Fibroblast of skin of left biceps (primary cell): ENCODE measurements around the gene TENT4B.
A peak's percentile ranks its signal among the peaks of the same experiment; 100 is the strongest.
"Not testable (repeated sequence)": the region's sequence is repeated elsewhere in the genome, so short reads cannot be mapped to it uniquely, and the experiment has no call there.

ENCODE experiments used
- DNase-seq, 2 experiments: peaks; one replicate each; pipeline ENCODE4 v3.0.0-alpha.2; 2013; ENCODE audit warnings: low read depth in 2 of 2

The TENT4B gene

GRCh38 chr16:50152807-50153595 lies at the start of gene TENT4B:
Gene TENT4B, plus strand, starts transcription at chr16:50153306. Its CDS starts 316 bp downstream, at chr16:50153622.
- DNase-seq: peak; percentile 56 to 58

- no peak for DNase-seq
These were observed 49.3 kb upstream of the TENT4B start for GRCh38 chr16:50103764-50104163.

DNA sequence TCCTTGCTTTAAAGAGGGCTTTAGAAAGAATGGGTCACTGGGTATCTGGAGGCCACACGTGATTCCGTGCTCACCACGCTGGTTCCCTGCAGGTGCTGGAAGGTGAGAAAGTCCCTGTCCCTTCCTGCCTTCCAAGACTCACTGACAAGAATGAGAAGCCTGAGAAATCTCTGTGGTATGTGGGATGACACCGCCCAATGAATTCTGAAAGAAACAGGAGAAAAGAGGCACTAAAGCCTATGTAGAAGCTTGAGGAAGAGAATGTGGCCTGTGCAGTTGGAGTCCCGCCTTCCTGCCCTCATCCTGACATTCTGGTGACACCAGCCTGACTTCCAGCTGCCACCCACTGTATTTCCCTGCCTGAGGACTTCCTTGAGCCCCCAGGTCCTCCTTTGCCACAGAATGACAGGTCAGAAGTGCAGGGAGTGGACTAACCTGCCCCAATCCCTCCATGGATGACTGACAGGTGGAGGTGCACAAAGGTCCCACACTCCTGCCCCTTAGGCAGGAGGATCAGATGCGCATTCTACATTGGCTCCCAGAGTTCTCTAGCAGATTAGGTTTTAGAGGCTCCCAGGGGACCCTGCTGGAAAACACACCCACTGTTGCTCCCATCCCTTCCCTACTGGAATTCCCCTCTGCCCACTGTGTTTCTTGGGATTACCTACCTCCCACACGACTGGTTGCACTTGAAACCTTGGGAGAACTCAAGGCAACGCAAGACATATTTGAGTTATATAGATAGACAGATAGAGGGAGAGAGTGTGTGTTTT lies 38.6 kb upstream of the TENT4B start:
- no peak for DNase-seq

GRCh38 chr16:50120711-50121110 lies 32.4 kb upstream of the TENT4B start:
- no peak for DNase-seq

DNA sequence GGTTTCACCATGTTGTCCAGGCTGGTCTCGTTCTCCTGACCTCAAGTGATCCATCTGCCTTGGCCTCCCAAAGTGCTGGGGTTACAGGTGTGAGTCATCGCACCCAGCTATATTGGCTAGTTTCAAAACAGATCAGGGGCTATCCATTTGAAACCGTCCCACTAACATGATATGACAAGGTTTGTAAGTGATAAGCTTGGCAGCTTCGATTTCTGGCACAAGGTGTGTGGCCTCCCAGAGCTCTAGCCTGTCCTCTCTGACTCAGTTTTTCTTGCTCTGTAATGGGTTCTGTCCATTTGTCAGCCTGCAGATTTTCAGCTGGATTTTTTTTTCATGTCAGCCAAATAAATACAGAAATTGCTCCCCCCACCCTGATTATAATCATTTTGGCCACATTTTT lies 31.8 kb upstream of the TENT4B start:
- DNase-seq: no peak

DNA sequence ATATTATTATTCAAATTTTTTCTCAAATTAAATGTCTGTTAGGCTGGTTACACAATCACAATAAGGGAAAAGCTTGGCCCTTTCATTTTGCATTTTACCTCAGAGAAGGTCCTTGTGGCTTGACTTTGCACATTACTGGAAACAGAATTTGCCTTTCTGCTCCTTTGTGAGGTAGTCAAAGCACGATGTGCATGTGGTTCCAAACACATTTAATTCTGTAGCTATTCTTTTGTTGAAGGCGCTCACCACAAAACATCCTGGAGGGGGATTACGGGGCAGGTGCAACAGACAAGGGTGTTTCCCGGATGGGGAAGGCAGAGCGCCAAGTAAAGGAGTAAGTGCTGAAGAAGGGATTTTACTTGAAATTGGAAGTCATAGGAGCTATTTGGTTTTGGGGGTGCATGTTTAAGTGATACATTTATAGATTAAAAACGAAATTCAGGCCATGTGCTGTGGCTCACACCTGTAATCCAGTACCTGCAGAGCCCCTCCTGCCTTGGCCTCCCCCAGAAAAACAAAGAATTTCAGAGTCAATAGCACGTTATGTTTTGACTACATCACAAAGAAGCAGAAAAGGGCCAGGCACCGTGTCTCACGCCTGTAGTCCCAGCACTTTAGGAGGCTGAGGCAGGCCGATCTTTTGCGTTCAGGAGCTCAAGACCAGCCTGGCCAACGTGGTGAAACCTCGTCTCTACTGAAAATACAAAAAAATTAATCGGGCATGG lies 31.2 kb upstream of the TENT4B start:
- no peak for DNase-seq

DNA sequence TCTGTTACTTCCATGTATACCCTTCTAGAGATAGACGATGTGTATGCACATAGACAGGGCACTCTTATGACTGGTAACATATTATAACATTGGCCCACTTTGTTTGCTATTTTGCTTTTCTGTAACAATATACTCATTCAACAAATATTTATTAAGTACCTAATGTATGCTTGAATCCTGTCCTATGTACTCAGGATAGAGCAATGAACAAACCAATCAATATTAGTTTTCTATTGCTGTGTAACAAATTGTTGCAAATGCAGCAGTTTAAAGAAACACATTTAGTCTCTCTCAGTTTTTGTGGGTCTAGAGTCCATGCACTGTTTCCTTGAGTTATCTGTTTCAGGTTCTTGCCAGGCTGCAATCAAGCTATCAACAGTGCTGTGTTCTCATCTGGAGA lies 29.7 kb upstream of the TENT4B start:
- DNase-seq: no peak

- no peak for DNase-seq
These were observed 28.3 kb upstream of the TENT4B start for GRCh38 chr16:50124769-50125168.

DNA sequence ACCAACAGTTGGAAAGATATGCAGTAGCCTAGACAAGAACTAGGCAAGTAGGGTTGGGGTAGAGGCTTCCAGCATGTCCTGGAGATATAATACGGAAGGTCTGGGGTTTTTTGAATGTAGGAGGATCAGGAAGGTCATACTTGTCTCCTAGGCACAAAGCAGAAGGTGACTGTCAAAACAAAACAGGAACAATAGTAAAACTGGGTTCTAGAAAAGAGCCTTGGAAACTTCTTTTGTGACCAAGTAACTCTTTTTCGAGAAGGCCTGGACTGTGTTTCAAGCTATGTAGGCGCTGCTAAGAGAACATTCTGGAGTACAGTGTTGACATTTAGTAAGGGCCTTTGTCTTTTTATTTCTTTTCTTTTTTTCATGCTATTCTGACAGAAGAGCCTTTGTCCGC lies 26.9 kb upstream of the TENT4B start:
- DNase-seq: no peak

GRCh38 chr16:50132571-50132970 lies 20.5 kb upstream of the TENT4B start:
- DNase-seq: not testable (repeated sequence)

GRCh38 chr16:50133214-50133613 lies 19.9 kb upstream of the TENT4B start:
- DNase-seq: no peak

- no peak for DNase-seq
These were observed 16.7 kb upstream of the TENT4B start for GRCh38 chr16:50136399-50136798.

- no peak for DNase-seq
These were observed 15.8 kb upstream of the TENT4B start for GRCh38 chr16:50137268-50137667.

DNA sequence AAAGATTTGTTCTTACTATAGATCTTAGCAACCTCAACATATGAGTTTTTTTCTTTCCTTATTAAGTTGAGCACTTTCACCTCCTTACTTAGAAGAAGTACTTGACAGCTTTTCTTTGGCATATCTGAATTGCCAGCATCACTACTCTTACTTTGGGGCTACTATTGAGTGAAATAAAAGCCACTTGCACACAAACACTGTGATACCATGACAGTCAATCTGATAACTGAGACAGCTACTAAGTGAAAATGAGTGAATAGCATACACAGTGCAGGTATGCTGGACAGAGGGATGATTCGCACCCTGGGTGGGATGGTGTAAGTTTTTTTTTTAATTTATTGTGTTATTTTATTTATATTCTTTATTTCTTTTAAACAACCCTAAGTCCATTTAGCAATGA lies 13.5 kb upstream of the TENT4B start:
- no peak for DNase-seq

DNA sequence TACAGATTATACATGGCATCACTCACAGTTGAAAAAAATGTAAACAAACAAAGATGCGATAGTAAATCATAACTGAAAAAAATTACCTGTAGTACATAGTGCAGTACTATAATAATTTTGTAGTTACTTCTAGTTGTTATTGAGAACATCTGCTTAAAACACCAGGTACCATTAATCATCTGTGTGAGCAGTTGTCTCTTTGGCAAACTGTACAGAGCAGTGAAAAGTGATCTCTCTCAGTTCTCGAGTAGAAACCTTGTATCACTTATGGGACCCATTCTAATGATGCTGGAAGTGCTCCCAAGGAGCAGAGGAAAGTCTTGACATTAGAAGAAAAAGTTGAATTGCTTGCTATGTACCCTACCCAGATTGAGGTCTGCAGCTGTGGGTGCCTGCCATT lies 8.9 kb upstream of the TENT4B start:
- DNase-seq: no peak

DNA sequence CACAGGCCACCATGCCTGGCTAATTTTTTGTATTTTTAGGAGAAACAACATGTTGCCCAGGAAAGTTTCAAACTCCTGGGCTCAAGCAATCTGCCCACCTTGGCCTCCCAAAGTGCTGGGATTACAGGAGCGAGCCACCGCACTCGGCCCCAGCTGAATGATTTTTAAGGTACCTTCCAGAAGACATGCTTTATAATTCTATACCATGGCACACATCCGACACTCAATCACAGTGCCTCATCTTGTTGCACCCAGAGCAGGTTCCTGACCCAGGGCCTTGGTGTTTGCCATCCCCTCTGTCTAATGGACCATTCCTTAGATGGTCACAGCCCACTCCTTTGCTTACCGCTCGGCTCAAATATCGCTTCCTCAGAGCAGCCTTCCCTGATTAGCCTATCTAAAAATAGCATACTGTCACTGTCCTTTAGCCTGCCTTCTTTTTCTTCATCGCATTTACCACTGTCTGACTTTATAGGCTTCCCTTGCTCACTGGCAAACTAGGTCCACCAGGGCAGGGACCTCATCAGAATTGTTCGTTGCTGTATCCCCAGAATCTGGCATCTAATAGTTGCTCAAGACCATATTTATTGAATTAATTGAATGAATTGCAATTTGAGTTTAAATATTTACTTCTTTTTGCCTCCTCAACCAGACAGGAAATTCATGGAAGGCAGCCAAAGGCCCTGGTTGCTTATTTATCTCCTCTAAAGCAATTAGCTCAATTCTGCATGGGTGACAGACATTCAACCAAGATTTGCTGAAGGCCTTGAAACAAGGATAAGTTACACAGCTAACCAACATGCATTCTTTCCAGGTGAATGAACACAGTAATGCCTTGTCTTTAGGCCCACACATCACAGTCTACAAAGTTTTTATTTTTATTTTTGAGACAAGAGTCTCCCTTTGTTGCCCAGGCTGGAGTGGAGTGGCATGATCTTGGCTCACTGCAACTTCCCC lies 6.3 kb upstream of the TENT4B start:
- DNase-seq: no peak

- no peak for DNase-seq
These were observed 1.8 kb upstream of the TENT4B start for GRCh38 chr16:50151322-50151721.

- DNase-seq: no peak
These were observed 1.4 kb upstream of the TENT4B start for GRCh38 chr16:50151756-50152155.

DNA sequence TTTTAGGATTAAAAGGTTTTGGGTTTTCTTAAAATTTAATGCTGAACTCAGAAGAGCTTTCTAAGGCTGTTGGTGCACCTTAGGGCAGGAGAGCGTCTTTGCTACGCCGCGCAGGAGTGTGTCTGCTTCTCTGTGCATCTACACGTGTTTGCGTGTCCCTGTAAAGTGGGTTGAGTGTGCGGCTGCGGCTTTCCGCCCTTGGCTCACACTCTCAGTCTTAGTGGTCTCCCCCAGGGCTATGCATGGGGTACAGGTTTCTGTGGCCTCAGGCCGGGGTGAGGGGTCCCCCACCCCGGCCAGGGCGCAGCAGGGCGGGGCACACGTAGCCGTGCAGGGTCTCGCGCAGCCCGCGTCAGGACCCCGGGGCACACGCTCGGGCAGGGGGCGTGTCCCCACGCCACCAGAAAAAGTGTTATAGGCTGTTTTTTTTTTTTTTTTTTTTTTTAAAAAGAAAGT lies 727 bp upstream of the TENT4B start:
- DNase-seq: no peak

DNA sequence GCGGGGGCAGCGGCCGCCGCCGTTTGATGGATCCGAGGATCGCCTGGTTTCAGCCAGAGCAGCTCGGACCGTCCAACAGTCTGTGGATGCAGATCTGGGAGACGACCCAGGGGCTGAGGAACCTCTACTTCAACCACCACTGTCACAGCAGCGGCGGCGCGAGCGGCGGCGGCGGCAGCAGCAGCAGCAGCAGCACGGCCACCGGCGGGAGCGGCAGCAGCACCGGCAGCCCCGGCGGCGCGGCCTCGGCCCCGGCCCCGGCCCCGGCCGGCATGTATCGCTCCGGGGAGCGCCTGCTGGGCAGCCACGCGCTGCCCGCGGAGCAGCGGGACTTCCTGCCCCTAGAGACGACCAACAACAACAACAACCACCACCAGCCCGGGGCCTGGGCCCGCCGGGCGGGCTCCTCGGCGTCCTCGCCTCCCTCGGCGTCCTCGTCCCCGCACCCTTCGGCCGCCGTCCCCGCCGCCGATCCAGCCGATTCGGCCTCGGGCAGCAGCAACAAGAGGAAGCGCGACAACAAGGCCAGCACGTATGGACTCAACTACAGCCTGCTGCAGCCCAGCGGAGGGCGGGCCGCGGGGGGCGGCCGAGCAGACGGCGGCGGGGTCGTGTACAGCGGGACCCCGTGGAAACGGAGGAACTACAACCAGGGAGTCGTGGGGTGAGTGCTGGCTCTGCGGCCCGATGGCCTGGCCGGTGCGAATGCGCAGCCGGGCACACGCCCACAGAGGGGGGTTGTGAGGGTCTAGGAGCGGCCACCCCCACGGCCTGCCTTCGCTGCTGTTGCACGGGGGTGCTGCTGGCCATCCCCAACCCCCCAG lies 702 bp downstream of the TENT4B start:
- DNase-seq: no peak
